Measurements from ENCODE around the gene SPATS2.
"Not testable (repeated sequence)": the region's sequence is repeated elsewhere in the genome, so short reads cannot be mapped to it uniquely, and the experiment has no call there.

The SPATS2 gene

DNA sequence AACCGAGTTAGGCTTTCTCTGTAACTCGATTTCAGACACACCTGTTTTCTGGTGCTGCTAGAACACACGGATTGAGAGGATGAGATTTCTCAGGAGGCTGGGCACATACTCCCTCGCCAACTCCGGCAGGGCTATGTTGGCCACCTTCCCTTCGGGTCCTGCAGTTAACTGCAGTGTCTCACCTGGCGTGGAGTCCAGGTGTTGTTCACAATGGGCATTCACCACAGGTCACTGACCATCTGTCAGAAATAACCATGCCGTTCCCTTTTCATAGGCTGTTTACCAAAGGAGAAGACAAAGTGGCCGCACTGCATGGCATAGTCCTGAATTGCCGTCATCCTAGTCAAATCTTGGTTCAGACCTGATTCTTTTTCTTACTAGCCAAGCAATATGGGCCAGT, 166.1 kb downstream of the SPATS2 start:
- no peaks in the 10 kb centered on the region for H3K36me3 ChIP-seq
- TF ChIP-seq, protein P1, sequence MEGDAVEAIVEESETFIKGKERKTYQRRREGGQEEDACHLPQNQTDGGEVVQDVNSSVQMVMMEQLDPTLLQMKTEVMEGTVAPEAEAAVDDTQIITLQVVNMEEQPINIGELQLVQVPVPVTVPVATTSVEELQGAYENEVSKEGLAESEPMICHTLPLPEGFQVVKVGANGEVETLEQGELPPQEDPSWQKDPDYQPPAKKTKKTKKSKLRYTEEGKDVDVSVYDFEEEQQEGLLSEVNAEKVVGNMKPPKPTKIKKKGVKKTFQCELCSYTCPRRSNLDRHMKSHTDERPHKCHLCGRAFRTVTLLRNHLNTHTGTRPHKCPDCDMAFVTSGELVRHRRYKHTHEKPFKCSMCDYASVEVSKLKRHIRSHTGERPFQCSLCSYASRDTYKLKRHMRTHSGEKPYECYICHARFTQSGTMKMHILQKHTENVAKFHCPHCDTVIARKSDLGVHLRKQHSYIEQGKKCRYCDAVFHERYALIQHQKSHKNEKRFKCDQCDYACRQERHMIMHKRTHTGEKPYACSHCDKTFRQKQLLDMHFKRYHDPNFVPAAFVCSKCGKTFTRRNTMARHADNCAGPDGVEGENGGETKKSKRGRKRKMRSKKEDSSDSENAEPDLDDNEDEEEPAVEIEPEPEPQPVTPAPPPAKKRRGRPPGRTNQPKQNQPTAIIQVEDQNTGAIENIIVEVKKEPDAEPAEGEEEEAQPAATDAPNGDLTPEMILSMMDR (IDR thresholded peaks at IDR 0.05) = no peak
- H3K4me3 ChIP-seq (ENCODE audit: low read depth in 1 of 2, low read length in 1 of 2) = no peak overlapping the region

DNA sequence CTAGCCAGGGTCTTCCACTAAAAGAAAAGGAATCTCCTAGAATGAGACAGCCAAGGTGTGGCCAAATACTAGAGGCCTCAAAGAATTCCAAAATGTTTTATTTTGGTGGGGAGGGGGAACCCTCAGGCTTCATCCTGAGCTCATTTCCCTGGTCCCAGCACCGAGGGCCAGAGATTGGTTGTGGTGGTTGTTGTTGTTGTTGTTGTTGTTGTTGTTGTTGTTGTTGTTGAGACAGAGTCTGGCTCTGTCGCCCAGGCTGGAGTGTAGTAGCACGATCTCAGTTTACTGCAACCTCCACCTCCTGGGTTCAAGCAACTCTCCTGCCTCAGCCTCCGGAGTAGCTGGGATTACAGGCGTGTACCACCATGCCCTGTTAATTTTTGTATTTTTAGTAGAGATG, 166.9 kb downstream of the SPATS2 start:
- peaks cover 67% of the 10 kb centered on the region for H3K27me3 ChIP-seq
- H3K4me3 ChIP-seq (ENCODE audit: low read depth in 1 of 2, low read length in 1 of 2); H3K36me3 ChIP-seq; H3K9me3 ChIP-seq; H3K27ac ChIP-seq: not testable (repeated sequence)
- H3K4me1 ChIP-seq (ENCODE audit: control insufficient read depth in 1 of 2, insufficient read depth in 1 of 2, low read depth in 1 of 2, low read length in 1 of 2) = peaks cover 25 to 41% of the 10 kb centered on the region in 2 experiments

More for the DNA sequence above, 166.1 kb downstream of the SPATS2 start:
- H3K9me3 ChIP-seq = no peaks in the 10 kb centered on the region
- peaks cover 25 to 34% of the 10 kb centered on the region in 2 experiments for H3K4me1 ChIP-seq (ENCODE audit: control insufficient read depth in 1 of 2, insufficient read depth in 1 of 2, low read depth in 1 of 2, low read length in 1 of 2)
- peaks cover 59% of the 10 kb centered on the region for H3K27me3 ChIP-seq
- H3K27ac ChIP-seq = no peak overlapping the region

DNA sequence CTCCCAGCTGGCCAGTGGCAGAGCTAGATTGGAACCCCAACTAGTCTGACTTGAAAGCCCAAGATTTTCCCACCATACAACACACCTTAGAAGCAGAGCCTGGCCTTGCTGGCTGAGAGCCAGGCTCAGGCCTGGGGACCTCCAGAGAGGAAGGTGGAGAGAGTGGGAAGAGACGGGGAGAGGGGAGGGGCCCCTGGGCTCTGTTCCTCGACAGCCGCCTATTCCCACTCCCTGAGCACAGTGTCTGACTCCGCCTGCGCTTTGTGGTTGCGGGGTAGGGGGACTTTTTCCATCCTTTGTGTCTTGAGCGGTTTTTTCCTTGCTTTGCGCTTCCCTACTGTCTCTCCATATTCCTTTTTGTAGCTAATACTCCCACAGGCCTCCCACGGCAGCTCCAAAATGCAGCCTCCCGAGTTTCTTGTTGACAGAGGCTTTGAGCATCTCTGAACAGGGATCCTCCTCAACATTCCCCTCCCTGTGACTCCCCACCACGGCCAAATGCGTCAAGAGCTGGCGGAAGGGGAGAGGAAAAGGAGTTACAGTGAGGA, 167.5 kb downstream of the SPATS2 start:
- no peak overlapping the region for H3K4me3 ChIP-seq (ENCODE audit: low read depth in 1 of 2, low read length in 1 of 2)
- H3K36me3 ChIP-seq = no peaks in the 10 kb centered on the region
- no peaks in the 10 kb centered on the region for H3K9me3 ChIP-seq
- TF ChIP-seq, protein P1 (IDR thresholded peaks at IDR 0.05) = no peak
- no peak overlapping the region for H3K27ac ChIP-seq
- peaks cover 74% of the 10 kb centered on the region for H3K27me3 ChIP-seq
- peaks cover 25 to 41% of the 10 kb centered on the region in 2 experiments for H3K4me1 ChIP-seq (ENCODE audit: control insufficient read depth in 1 of 2, insufficient read depth in 1 of 2, low read depth in 1 of 2, low read length in 1 of 2)

DNA sequence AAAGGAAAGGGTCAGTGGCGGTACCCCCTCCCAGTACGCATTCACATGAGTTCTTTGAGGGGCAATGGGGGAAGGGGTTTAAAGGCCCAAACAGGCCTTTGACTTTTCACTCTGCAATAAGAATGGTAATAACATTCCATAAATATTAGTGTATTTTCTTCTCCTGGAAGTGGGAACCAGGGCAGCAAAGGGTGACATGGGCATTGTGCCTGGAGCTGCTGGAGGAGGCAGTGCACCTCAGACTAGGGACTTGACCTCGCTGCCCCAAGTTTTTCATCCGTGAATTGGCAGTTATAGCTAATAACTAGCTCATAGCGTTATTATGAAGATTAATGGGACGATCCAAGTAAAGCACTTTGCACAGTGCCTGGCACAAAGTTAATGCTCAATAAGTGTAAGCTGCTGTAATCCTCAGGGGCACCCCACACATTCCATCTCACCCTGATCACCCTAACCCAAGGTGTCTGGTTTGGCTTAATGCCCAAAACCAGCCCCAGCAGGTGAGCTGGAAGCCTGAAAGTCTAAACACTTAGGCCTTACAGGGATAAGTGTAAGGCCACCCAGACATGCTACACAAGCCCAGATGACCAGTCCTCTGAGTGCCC, 168.8 kb downstream of the SPATS2 start:
- Histone ChIP-seq H3K4me1 (ENCODE audit: control insufficient read depth in 1 of 2, insufficient read depth in 1 of 2, low read depth in 1 of 2, low read length in 1 of 2) (peaks cover 25 to 41% of the 10 kb centered on the region in 2 experiments), H3K9me3 (no peaks in the 10 kb centered on the region), H3K27ac (peak overlapping the region; percentile 12), H3K4me3 (ENCODE audit: low read depth in 1 of 2, low read length in 1 of 2) (peak overlapping the region in 1 of 2 experiments; percentile 16), H3K36me3 (no peaks in the 10 kb centered on the region), H3K27me3 (peaks cover 86% of the 10 kb centered on the region)
- TF ChIP-seq, protein P1 (IDR thresholded peaks at IDR 0.05) = no peak

DNA sequence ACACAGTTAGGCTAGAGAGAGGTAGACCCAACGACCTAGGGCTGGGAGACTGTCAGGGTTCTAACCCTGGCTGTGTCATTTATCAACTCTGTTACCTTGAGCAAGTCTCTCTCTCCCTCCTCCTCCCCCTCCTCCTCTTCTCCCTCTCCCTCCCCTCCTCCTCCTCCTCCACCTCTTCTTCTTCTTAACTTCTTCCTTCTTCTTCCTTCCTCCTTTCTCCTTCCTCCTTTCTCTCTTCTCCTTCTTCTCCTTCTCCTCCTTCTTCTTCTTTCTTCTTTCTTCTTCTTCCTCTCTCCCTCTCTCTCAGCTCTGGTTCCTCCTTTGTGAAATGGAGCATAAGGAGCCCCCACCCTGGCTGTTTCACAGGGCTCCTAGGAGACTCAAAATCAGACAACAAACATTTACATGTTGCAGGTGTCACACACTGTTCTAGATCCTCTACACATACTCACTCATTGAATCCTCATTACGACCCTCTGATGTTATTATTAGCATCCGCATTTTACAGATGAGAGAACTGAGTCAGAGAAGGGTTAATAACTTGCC, 169.3 kb downstream of the SPATS2 start:
- H3K27me3 ChIP-seq = peaks cover 92% of the 10 kb centered on the region
- no peaks in the 10 kb centered on the region for H3K9me3 ChIP-seq
- no peaks in the 10 kb centered on the region for H3K36me3 ChIP-seq
- peaks cover 25 to 41% of the 10 kb centered on the region in 2 experiments for H3K4me1 ChIP-seq (ENCODE audit: control insufficient read depth in 1 of 2, insufficient read depth in 1 of 2, low read depth in 1 of 2, low read length in 1 of 2)
- TF ChIP-seq, protein P1 (IDR thresholded peaks at IDR 0.05) = no peak
- H3K4me3 ChIP-seq (ENCODE audit: low read depth in 1 of 2, low read length in 1 of 2) = peak overlapping the region in 1 of 2 experiments; percentile 16
- H3K27ac ChIP-seq = peak overlapping the region; percentile 48

DNA sequence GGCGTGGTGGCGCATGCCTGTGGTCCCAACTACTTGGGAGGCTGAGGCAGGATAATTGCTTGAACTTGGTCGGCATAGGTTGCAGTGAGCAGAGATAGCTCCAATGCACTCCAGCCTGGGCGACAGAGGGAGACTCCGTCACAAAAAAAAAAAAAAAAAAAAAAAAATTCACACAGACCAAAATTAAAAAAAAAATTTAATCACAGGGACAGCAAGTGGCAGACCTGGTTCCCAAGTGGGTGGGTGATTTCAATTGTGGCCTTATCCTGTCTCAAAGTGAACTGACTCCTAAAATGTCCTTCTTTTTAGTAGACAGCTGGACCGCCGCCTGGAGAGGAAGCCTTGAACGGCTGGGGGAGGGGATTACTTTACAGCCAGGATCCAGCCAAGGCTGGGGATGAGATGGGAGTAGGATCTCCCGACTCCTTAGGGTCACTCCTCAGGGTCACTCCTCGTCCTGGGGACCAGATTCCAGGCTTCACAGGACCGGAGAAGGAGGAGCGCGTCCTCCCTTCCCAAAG, 170.0 kb downstream of the SPATS2 start:
- no peaks in the 10 kb centered on the region for H3K9me3 ChIP-seq
- TF ChIP-seq, protein P1 (IDR thresholded peaks at IDR 0.05) = no peak
- H3K4me1 ChIP-seq (ENCODE audit: control insufficient read depth in 1 of 2, insufficient read depth in 1 of 2, low read depth in 1 of 2, low read length in 1 of 2) = peaks cover 25 to 41% of the 10 kb centered on the region in 2 experiments
- H3K27ac ChIP-seq = peak overlapping the region; percentile 48
- H3K4me3 ChIP-seq (ENCODE audit: low read depth in 1 of 2, low read length in 1 of 2) = peak overlapping the region; percentile 51 to 61
- no peaks in the 10 kb centered on the region for H3K36me3 ChIP-seq
- peaks cover 97% of the 10 kb centered on the region for H3K27me3 ChIP-seq
